IPS-18c (cell line): Measurements from ENCODE around the gene PLEKHG4B.
"Not testable (repeated sequence)": the region's sequence is repeated elsewhere in the genome, so short reads cannot be mapped to it uniquely, and the experiment has no call there.

ENCODE experiments used
- H3K4me3 ChIP-seq: 2 replicates; pipeline ENCODE4 v1.7.0; 2013; ENCODE audit warnings: low read depth, mild to moderate bottlenecking, low read length, moderate library complexity; ENCODE audit not compliant: insufficient read depth
- H3K9me3 ChIP-seq: one replicate; pipeline ENCODE4 v1.6.1; 2013; ENCODE audit warnings: mild to moderate bottlenecking, low read length, moderate library complexity; ENCODE audit not compliant: control insufficient read depth, insufficient read depth

Gene PLEKHG4B

GRCh38 chr5:91556-92263, at the start of gene PLEKHG4B:
TSS of gene PLEKHG4B (plus strand) at chr5:92168. CDS start at chr5:92232, 64 bp downstream.
- Histone ChIP-seq H3K4me3 (peak within 1 kb of the TSS; percentile 65), H3K9me3 (no peaks in the 10 kb centered on the region)

- H3K9me3 ChIP-seq: no peaks in the 10 kb centered on the region
- H3K4me3 ChIP-seq: no peak overlapping the region
Observed at GRCh38 chr5:42250-42649, 49.7 kb upstream of the PLEKHG4B start.

GRCh38 chr5:48192-48591, 43.8 kb upstream of the PLEKHG4B start:
- no peak overlapping the region for H3K4me3 ChIP-seq

GRCh38 chr5:49530-49929, 42.4 kb upstream of the PLEKHG4B start:
- H3K9me3 ChIP-seq, H3K4me3 ChIP-seq: not testable (repeated sequence)

More at GRCh38 chr5:48192-48591, 43.8 kb upstream of the PLEKHG4B start:
- H3K9me3 ChIP-seq: no peaks in the 10 kb centered on the region

GRCh38 chr5:49953-50544, 41.9 kb upstream of the PLEKHG4B start:
- no peak overlapping the region for H3K4me3 ChIP-seq
- no peaks in the 10 kb centered on the region for H3K9me3 ChIP-seq

- peak overlapping the region; percentile 46 for H3K4me3 ChIP-seq
- H3K9me3 ChIP-seq: no peaks in the 10 kb centered on the region
Observed at GRCh38 chr5:50724-51499, 41.1 kb upstream of the PLEKHG4B start.

- peak overlapping the region; percentile 46 for H3K4me3 ChIP-seq
- no peaks in the 10 kb centered on the region for H3K9me3 ChIP-seq
Observed at GRCh38 chr5:51500-51823, 40.5 kb upstream of the PLEKHG4B start.

- Histone ChIP-seq H3K4me3 (peak overlapping the region; percentile 76), H3K9me3 (no peaks in the 10 kb centered on the region)
Observed at GRCh38 chr5:53381-54174, 38.4 kb upstream of the PLEKHG4B start.

GRCh38 chr5:54175-54730, 37.7 kb upstream of the PLEKHG4B start:
- H3K4me3 ChIP-seq: peak overlapping the region; percentile 76
- no peaks in the 10 kb centered on the region for H3K9me3 ChIP-seq

- Histone ChIP-seq H3K9me3 (no peaks in the 10 kb centered on the region), H3K4me3 (no peak overlapping the region; the same call in 1 of the 2 replicates)
Observed at GRCh38 chr5:54876-55569, 36.9 kb upstream of the PLEKHG4B start.

GRCh38 chr5:56561-57290, 35.2 kb upstream of the PLEKHG4B start:
- Histone ChIP-seq H3K9me3 (no peaks in the 10 kb centered on the region), H3K4me3 (no peak overlapping the region)

GRCh38 chr5:60250-60649, 31.7 kb upstream of the PLEKHG4B start:
- not testable (repeated sequence) for H3K4me3 ChIP-seq, H3K9me3 ChIP-seq

- H3K9me3 ChIP-seq: peaks cover 4% of the 10 kb centered on the region
- no peak overlapping the region for H3K4me3 ChIP-seq
Observed at GRCh38 chr5:70440-70839, 21.5 kb upstream of the PLEKHG4B start.

- not testable (repeated sequence) for H3K4me3 ChIP-seq, H3K9me3 ChIP-seq
Observed at GRCh38 chr5:72316-73180, 19.4 kb upstream of the PLEKHG4B start.

GRCh38 chr5:73181-73447, 18.9 kb upstream of the PLEKHG4B start:
- not testable (repeated sequence) for H3K9me3 ChIP-seq, H3K4me3 ChIP-seq
